Measurements from ENCODE around the gene RDH14. TPM values are rescaled to one million over a fixed set of nuclear protein-coding genes. Genes with fewer than 3 reads are reported as not detected.

RDH14 gene
- total and polyA plus RNA-seq, 10 of the 15 experiments (the other 5 are each of a cell fraction or from before 2014, with no cell fraction given): 15.5 to 33.4 (median 22.8) TPM

DNA sequence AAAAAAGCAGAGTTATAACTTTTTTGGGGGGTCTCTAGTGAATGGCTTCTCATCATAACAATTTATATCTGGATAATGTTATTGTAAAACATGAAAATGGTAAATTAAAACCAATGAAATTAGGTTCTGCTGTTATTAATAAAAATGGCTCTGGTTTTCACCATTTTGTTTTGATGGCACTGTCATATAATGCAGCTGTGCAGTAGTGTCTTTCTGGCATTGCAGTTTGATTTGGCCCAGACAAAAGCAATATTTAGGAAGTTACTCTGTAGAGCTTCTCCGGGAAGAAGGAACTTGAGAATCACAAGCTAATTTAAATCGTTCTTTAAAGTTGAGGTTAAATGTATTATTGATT is 44.1 kb upstream of the RDH14 start:
- FAIRE-seq: no peak
- CTCF ChIA-PET: no interaction called here
- in situ Hi-C loops (cut with MboI): no loop called here

More for the DNA sequence above, 44.1 kb upstream of the RDH14 start:
- Histone ChIP-seq H3K27me3 (replicated peaks in 1 of 2; ENCODE audit: control insufficient read depth in 2 of 2, insufficient read depth in 2 of 2, low read length in 1 of 2) (no peaks in the 10 kb centered on the region), H3K9ac (ENCODE audit: control insufficient read depth, insufficient read depth, low read length) (no peak overlapping the region), H3K9me3 (replicated peaks; ENCODE audit: control insufficient read depth, insufficient read depth, low read length) (no peaks in the 10 kb centered on the region), H2AFZ (ENCODE audit: control insufficient read depth, low read depth, low read length) (no peak overlapping the region), H3K79me2 (ENCODE audit: control insufficient read depth, insufficient read depth, low read length) (no peaks in the 10 kb centered on the region), H3K4me1 (ENCODE audit: control insufficient read depth, insufficient read depth, low read length) (no peaks in the 10 kb centered on the region), H3K36me3 (ENCODE audit: control insufficient read depth in 2 of 2, insufficient read depth in 2 of 2, low read length in 1 of 2) (no peaks in the 10 kb centered on the region), H3K4me2 (ENCODE audit: control insufficient read depth, insufficient read depth) (no peak overlapping the region), H4K20me1 (ENCODE audit: control insufficient read depth, insufficient read depth) (no peaks in the 10 kb centered on the region), H3K27ac (ENCODE audit: control insufficient read depth, insufficient read depth) (no peak overlapping the region), H3K4me3 (no peak overlapping the region)
- intact Hi-C loops (cut with micrococcal nuclease; ENCODE audit: unreplicated experiment): no loop called here
- POLR2A ChIA-PET: no interaction called here
- RAD21 ChIA-PET (ENCODE audit: unreplicated experiment): no interaction called here
- 33% methylated on average over 2 of the region's 2 CpGs for WGBS (ENCODE audit: insufficient coverage, insufficient replicate concordance, low lambda C conversion rate, missing lambda C conversion rate)
- no peak for ATAC-seq
- SMC1A ChIA-PET (ENCODE audit: uncharacterized antibody, unreplicated experiment): interaction anchor here (0.6 kb wide), 1 partner anchor 13 kb away, joined by 3 read pairs; no protein-coding TSS in a partner anchor
- no peak for DNase-seq (ENCODE audit: low read depth, low spot score)
- TF ChIP-seq, protein P1, sequence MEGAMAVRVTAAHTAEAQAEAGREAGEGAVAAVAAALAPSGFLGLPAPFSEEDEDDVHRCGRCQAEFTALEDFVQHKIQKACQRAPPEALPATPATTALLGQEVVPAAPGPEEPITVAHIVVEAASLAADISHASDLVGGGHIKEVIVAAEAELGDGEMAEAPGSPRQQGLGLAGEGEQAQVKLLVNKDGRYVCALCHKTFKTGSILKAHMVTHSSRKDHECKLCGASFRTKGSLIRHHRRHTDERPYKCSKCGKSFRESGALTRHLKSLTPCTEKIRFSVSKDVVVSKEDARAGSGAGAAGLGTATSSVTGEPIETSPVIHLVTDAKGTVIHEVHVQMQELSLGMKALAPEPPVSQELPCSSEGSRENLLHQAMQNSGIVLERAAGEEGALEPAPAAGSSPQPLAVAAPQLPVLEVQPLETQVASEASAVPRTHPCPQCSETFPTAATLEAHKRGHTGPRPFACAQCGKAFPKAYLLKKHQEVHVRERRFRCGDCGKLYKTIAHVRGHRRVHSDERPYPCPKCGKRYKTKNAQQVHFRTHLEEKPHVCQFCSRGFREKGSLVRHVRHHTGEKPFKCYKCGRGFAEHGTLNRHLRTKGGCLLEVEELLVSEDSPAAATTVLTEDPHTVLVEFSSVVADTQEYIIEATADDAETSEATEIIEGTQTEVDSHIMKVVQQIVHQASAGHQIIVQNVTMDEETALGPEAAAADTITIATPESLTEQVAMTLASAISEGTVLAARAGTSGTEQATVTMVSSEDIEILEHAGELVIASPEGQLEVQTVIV (IDR thresholded peaks at IDR 0.05; ENCODE audit: borderline replicate concordance, partially characterized antibody): no peak
- TF ChIP-seq MTA2 (IDR thresholded peaks at IDR 0.05; ENCODE audit: low read depth): no peak
- TF ChIP-seq NFXL1 (IDR thresholded peaks at IDR 0.05; ENCODE audit: borderline replicate concordance): no peak
- TF ChIP-seq ZBTB4 (CRISPR knock-in tag; IDR thresholded peaks at IDR 0.05): no peak
- TF ChIP-seq TCF3 (IDR thresholded peaks at IDR 0.05; ENCODE audit: borderline replicate concordance, insufficient read depth, low read depth, low read length): no peak
- BruUV-seq (replicated peaks): no TSS peak
